GM19239 (cell line): ENCODE results near the gene FBLN5.
"Not testable (repeated sequence)": the region's sequence is repeated elsewhere in the genome, so short reads cannot be mapped to it uniquely, and the experiment has no call there.

Source experiments
- DNase-seq: peaks from one replicate; pipeline ENCODE4 v3.0.0; 2011; ENCODE audit warnings: low spot score; ENCODE audit not compliant: insufficient read length
- FAIRE-seq: peaks from 2 replicates; lab custom pipeline; 2011; peaks lifted over from hg19 to GRCh38; lab: Jason Lieb, UNC

Gene FBLN5

DNA sequence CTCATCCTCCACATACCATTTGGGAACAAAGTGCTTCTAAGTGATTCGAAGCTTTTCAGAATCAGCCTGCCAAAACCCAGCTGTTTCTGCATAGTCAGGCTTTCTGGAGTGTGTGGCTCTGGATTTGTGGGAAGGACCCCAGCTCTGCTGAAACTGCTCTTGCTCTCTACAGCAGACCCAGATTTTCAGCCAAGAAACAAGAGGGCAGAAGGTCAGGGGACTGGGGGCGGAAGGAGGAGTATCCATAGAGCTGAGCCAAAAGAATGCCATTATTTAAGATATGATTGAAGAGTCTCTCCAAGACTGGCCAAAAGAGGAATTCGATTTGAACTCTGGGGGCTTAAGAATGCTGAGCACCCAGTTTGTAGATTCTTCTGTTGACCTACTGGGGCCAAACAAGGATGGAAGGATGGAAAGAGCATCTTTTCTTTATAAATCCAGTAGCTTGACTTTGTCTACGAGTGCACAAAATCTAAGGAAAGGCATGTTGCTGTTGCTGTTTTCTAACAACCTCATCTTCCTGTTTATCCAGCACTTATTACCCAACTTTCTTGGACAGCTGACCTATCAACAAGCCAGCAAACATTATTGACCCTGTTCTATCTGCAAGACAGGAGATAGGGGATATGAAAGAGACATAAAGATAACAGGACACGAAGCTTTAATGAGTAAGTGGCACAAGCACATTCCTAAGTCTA, 29.2 kb downstream of the FBLN5 start:
- DNase-seq: no peak
- FAIRE-seq: no peak

DNA sequence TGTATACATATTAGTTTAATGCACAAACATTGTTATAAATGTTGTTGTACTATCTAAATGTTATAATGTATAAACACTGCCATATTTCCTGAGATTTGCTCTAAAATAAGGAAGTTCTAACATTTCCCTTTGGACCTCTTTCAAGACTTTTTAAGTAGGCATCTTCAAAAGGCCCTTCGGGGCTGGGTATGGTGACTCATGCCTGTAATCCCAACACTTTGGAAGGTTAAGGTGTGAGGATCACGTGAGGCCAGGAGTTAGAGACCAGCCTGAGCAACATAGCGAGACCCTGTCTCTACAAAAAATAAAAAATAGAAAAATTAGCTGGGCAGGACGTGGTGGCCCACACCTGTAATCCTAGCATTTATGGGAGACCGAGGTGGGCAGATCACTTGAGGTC, 35.5 kb downstream of the FBLN5 start:
- FAIRE-seq (no peak), DNase-seq (no peak)

DNA sequence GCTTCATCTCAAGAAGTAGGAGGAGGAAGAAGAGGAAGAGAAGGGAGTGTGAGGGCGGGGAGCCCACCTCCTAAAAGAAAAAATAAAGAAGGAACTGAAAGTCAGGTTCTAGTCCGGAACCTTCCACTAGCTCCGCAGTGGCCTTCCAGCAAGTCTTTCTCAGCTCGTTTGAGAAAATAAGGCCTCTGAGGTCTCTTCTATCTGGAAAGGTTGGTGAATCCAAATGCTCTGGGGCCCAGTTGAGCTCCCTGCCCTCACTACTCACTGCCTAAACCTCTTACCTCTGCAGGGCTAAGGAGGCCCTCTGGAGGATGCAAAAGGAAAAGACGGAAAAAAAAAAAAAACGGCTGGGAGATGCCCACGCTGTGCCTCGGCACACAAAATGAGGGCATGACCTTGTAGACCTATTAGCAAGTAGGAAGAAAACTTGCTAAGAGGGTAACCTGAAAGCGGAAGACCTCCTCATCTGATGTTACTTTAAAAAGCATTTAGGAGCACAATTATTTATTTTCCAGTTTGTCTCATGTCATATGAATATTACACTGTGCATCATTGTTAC, 35.9 kb downstream of the FBLN5 start:
- peak; percentile 77 for FAIRE-seq
- DNase-seq: peak; percentile 44

GRCh38 chr14:91910196-91910595, 37.3 kb downstream of the FBLN5 start:
- no peak for FAIRE-seq

GRCh38 chr14:91906374-91906773, 41.1 kb downstream of the FBLN5 start:
- no peak for DNase-seq
- no peak for FAIRE-seq

More at GRCh38 chr14:91910196-91910595, 37.3 kb downstream of the FBLN5 start:
- DNase-seq: no peak

DNA sequence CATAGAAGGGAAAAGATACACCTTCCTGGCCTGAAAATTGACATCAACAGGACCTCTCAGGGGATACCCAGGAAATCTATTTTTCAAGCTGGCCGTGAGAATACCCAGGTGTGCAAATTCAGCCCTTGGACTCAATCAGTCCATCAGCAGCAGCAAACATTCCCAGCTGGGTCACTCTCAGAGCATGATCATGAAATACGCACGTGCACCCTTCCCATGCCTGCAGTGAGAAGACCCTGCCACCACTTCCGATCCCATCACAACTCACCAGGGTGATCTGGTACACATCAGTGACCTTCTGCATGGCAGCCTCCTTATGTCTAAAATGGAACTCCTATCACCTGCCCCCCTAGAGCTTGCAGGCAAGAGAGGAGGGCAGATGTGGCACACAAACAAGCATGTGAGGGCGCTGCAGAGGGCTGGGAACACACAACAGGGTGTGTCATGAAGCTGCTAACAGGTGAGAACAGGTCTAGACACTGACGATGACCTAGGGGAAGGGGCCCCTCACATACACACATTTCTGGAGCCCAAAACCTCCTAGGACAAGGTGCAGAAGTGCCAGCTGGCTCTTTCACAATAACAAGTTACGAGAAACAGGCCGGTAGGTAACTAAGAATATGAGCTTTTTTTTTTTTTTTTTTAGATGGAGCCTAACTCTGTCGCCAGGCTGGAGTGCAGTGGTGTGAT, 42.4 kb downstream of the FBLN5 start:
- no peak for FAIRE-seq
- DNase-seq: no peak

- no peak for DNase-seq
- no peak for FAIRE-seq
Observed at GRCh38 chr14:91904483-91904882, 43.0 kb downstream of the FBLN5 start.

DNA sequence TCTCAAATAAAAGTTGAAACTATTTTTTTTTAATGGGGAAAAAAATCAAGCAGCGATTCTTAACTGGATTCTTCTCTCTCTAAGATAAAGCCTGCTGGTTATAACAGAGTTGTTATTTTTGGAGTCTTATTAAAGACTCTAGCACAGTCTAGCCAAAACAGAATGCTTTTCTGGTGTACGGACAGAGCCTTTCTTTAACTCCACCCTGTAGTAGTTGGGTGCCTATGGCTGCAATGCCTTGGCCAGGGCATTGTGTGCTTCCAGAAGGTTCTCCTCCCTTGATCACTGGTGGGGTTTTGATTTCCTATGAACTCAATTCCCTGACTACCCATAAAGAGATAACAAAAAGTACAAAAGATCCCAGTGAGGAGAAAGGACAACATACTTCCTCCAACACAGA, 44.4 kb downstream of the FBLN5 start:
- DNase-seq (no peak), FAIRE-seq (no peak)

- no peak for DNase-seq
- no peak for FAIRE-seq
Observed at GRCh38 chr14:91902336-91902735, 45.2 kb downstream of the FBLN5 start.

- DNase-seq (no peak), FAIRE-seq (peak; percentile 8)
Observed at GRCh38 chr14:91901449-91902226, 45.9 kb downstream of the FBLN5 start.

DNA sequence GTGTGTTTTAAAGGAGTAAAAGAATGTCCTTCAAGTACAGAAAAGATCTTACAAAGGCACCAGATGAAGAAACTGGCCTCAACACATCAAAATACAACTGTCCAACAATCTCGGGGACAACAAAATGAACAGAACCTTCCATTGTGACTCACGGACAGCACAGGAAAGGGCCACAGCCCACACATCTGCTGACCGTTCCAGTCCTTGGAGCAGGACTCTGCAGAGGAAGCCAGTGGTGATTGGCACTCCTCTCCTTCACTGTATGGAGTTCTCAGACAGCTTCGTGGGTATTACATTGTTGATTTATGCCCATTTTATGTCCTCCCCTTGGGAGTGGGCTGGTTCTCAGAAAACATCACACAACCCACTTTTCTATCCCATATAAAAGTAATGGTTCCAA, 47.7 kb downstream of the FBLN5 start:
- DNase-seq: no peak
- no peak for FAIRE-seq

DNA sequence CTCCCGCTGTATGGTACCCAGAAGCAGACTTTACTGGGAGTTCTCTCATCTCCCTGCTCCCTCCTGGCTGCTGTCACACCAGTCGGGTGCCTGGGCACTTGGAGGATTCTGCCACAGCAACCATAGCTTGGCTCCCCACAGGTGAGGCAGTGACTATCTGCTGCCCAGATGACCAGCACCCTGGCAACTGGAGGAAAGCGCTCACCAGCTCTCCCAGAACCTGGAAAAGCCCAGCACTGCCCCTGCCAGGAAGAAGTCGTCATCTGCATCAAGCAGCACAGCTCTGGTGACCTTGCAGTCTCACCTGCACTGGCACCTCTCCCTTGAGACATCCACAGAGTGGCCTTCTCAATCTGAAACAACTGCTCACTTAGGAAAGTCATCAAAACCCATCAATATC, 48.3 kb downstream of the FBLN5 start:
- DNase-seq (no peak), FAIRE-seq (no peak)

GRCh38 chr14:91898372-91898771, 49.1 kb downstream of the FBLN5 start:
- FAIRE-seq (no peak), DNase-seq (no peak)

DNA sequence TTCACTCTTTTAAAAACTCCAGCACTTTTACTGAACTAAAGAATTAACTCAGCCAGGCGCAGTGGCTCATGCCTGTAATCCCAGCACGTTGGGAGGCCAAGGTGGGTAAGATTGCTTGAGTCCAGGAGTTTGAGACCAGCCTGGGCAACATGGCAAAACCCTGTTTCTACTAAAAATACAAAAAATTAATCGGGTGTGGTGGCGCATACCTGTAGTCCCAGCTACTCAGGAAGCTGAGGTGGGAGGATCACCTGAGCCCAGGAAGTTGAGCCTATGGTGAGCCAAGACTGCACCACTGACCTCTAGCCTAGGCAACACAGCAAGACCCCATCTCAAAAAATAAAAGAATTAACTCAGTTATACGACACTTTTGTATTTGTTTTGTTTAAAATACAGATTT, 49.8 kb downstream of the FBLN5 start:
- not testable (repeated sequence) for FAIRE-seq

GRCh38 chr14:91897106-91897701, 50.3 kb downstream of the FBLN5 start:
- FAIRE-seq (no peak), DNase-seq (no peak)

More for the DNA sequence above, 49.8 kb downstream of the FBLN5 start:
- DNase-seq: not testable (repeated sequence)

- DNase-seq (no peak), FAIRE-seq (no peak)
Observed at GRCh38 chr14:91896419-91896818, 51.1 kb downstream of the FBLN5 start.

- FAIRE-seq: no peak
- no peak for DNase-seq
Observed at GRCh38 chr14:91893669-91894068, 53.8 kb downstream of the FBLN5 start.

GRCh38 chr14:91893007-91893406, 54.5 kb downstream of the FBLN5 start:
- FAIRE-seq (peak; percentile 11), DNase-seq (peak; percentile 29)

DNA sequence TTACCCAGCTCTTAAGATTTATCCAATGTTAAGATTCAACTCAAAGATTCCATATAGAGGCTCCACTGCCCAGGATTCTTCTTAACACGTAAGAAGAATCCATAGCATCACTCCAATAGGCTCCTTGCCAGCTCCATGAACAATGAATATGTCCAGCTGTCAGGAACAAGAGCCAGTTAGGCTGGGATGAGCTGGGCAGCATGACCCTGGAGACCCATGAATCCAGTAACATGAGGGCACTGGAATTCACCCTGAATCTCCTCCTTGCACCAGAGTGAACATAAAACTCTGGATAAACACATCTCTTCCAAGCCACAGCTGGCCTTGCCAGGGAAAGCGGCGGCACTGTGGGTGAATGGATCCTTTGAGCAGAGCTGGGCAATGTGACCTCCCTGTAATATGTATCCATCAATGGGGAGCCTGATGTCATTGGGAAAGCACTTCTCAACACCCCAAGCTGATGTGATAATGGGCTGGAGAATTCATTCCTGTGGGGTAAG, 55.7 kb downstream of the FBLN5 start:
- DNase-seq (no peak), FAIRE-seq (no peak)

DNA sequence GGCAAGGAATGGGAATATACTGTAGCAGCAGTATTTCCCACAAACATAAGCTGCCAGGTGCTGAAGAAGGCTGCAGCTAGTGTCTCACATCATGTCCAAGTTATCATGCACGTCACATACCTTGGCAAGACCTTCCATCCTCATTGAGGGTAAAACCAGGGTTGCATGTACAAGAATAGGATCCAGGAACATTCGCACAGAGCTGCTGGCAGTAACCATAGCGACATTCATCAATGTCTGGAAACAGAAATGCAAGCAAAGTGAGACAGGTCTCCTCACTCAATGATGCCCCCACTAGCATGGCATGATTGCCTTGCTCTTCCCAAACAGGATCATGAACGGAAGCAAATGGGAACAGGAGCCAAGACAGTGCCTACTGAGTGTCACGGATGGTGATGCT, 56.4 kb downstream of the FBLN5 start:
- no peak for DNase-seq
- FAIRE-seq: no peak
